A673 (cell line): ENCODE results near the gene DNAJB6.

Experiments
- EZH2 ChIP-seq: fragments of 200-600 bp; sonication (generic); IDR thresholded peaks from 2 replicates; pipeline ENCODE4 v1.6.1; 2017; ENCODE audit warnings: borderline replicate concordance, low read depth, mild to moderate bottlenecking, mixed read lengths, antibody characterized with exemption, low read length; ENCODE audit not compliant: poor library complexity, severe bottlenecking
- TF ChIP-seq, protein P1 (sequence below): fragments of 300-800, 200-600 bp; sonication (generic); conservative IDR thresholded peaks from 2 replicates; pipeline ENCODE4 v1.5.1; 2017; ENCODE audit warnings: low read depth, mild to moderate bottlenecking, antibody characterized with exemption, low read length, moderate library complexity, mixed read lengths

DNA sequence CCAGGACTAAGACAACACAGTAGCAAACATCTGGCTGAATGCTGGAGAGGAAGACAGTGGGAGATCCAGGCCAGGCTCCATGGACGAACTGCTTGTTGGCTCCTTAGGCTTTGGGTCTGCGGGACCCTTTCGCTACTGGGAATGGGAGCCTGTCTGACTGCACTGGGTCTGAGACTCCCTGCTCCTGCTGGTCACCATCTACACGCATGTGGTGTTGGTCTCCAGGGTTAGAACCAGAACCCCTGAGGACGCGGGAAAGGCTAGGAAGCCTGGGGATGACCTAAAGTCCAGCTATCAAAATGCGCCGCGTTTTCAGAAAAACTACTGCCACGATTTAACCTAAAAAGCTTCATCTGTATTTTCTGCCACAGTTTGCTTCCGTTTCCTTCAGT, 817 bp upstream of the DNAJB6 start:
- TF ChIP-seq, protein P1, sequence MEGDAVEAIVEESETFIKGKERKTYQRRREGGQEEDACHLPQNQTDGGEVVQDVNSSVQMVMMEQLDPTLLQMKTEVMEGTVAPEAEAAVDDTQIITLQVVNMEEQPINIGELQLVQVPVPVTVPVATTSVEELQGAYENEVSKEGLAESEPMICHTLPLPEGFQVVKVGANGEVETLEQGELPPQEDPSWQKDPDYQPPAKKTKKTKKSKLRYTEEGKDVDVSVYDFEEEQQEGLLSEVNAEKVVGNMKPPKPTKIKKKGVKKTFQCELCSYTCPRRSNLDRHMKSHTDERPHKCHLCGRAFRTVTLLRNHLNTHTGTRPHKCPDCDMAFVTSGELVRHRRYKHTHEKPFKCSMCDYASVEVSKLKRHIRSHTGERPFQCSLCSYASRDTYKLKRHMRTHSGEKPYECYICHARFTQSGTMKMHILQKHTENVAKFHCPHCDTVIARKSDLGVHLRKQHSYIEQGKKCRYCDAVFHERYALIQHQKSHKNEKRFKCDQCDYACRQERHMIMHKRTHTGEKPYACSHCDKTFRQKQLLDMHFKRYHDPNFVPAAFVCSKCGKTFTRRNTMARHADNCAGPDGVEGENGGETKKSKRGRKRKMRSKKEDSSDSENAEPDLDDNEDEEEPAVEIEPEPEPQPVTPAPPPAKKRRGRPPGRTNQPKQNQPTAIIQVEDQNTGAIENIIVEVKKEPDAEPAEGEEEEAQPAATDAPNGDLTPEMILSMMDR, result no peak
- no peak for TF ChIP-seq EZH2
